ENCODE measurements around the gene ARMC9.

GRCh38 chr2:231290321-231291015 is 92.0 kb downstream of the ARMC9 start:
- no peak for TF ChIP-seq EZH2 (IDR thresholded peaks at IDR 0.05; ENCODE audit: low read length, unreplicated experiment)
- no peak for TF ChIP-seq CTCF (conservative IDR thresholded peaks at IDR 0.05; ENCODE audit: low read depth, low read length)

Data from PC-3 (cell line).